Keratinocyte (primary cell): Measurements from ENCODE around the gene CBFA2T3. TPM values are rescaled to one million over a fixed set of nuclear protein-coding genes. Genes with fewer than 3 reads are reported as not detected.

Source experiments
- DNase-seq: peaks from one replicate; pipeline ENCODE4 v3.0.0-alpha.2; 2011; ENCODE audit warnings: low read depth, missing footprints, low spot score
- FAIRE-seq: peaks from 2 replicates; lab custom pipeline; 2011; peaks lifted over from hg19 to GRCh38; lab: Jason Lieb, UNC
- H2AFZ ChIP-seq: 2 replicates; pipeline ENCODE4 v1.6.0; 2012; ENCODE audit warnings: low read length, control low read depth, inconsistent platforms; ENCODE audit not compliant: control insufficient read depth
- H3K27ac ChIP-seq: 2 replicates; pipeline ENCODE4 v1.5.1; 2011; ENCODE audit warnings: low read length; ENCODE audit not compliant: control insufficient read depth, insufficient read depth
- H3K27me3 ChIP-seq: 3 replicates; pipeline ENCODE4 v1.6.0; 2011; ENCODE audit warnings: low read length; ENCODE audit not compliant: control insufficient read depth, insufficient read depth; ENCODE audit errors: extremely low read depth
- H3K36me3 ChIP-seq, 2 experiments: 2 replicates in 1 of 2; 3 replicates in 1 of 2; pipeline ENCODE4 v1.5.1; 2011; ENCODE audit warnings: low read length in 2 of 2, mild to moderate bottlenecking in 1 of 2; ENCODE audit not compliant: control insufficient read depth in 2 of 2, insufficient read depth in 2 of 2; ENCODE audit errors: extremely low read depth in 1 of 2
- H3K4me1 ChIP-seq: 3 replicates; pipeline ENCODE4 v1.5.1; 2011; ENCODE audit warnings: low read length; ENCODE audit not compliant: control insufficient read depth, insufficient read depth; ENCODE audit errors: extremely low read depth
- H3K4me2 ChIP-seq: 3 replicates; pipeline ENCODE4 v1.6.0; 2011; ENCODE audit warnings: low read depth, low read length; ENCODE audit not compliant: control insufficient read depth, insufficient read depth; ENCODE audit errors: extremely low read depth
- H3K4me3 ChIP-seq, 3 experiments: fragments of 200-600 bp in 1 of 3; sonication (generic) in 1 of 3; 2 replicates in 2 of 3; 3 replicates in 1 of 3; pipeline ENCODE4 v1.5.1; 2011 to 2016; ENCODE audit warnings: low read length in 3 of 3, mild to moderate bottlenecking in 3 of 3, control low read depth in 2 of 3, inconsistent platforms in 1 of 3, low read depth in 1 of 3, mixed read lengths in 1 of 3, mixed run types in 1 of 3, moderate library complexity in 1 of 3; ENCODE audit not compliant: control insufficient read depth in 2 of 3, insufficient read depth in 2 of 3; ENCODE audit errors: extremely low read depth in 1 of 3
- H3K79me2 ChIP-seq: 2 replicates; pipeline ENCODE4 v1.6.0; 2012; ENCODE audit warnings: low read length; ENCODE audit not compliant: control insufficient read depth, insufficient read depth
- H3K9ac ChIP-seq: 3 replicates; pipeline ENCODE4 v1.6.0; 2011; ENCODE audit warnings: low read length; ENCODE audit not compliant: control insufficient read depth, insufficient read depth; ENCODE audit errors: extremely low read depth
- H3K9me1 ChIP-seq: 3 replicates; pipeline ENCODE4 v1.6.0; 2011; ENCODE audit warnings: low read length; ENCODE audit not compliant: control insufficient read depth, insufficient read depth; ENCODE audit errors: extremely low read depth
- H3K9me3 ChIP-seq: 2 replicates; pipeline ENCODE4 v1.5.1; 2012; ENCODE audit warnings: low read depth, low read length; ENCODE audit not compliant: control insufficient read depth
- H4K20me1 ChIP-seq: 3 replicates; pipeline ENCODE4 v1.6.0; 2011; ENCODE audit warnings: low read length; ENCODE audit not compliant: control insufficient read depth, insufficient read depth; ENCODE audit errors: extremely low read depth
- EZH2 ChIP-seq: IDR thresholded peaks from one replicate; pipeline ENCODE4 v1.6.1; 2012; ENCODE audit warnings: inconsistent platforms, mild to moderate bottlenecking, low read length, moderate library complexity
- dilution Hi-C: fragments of 300-500 bp; cut with MboI; formaldehyde crosslinking; loops from one replicate; pipeline ENCODE4 v1.7.0; 2020; ENCODE audit warnings: low sequenced_read_pairs; ENCODE audit not compliant: extremely low pct_ligation_motif_present
- polyA plus RNA-seq, 5 experiments: library from polyadenylated mRNA; depleted of rRNA in 3 of 5; stranded (reverse) in 3 of 5; stranded (forward) in 1 of 5; unstranded in 1 of 5; fragments of >200 nt; gene quantifications; 1 replicate in 1 of 5; 2 replicates in 3 of 5; 3 replicates in 1 of 5; pipeline versions ENCODE4 v1.2.1 to v1.2.3, GENCODE V29; 2011 to 2012; ENCODE audit warnings: missing spikeins in 2 of 5, low read depth in 1 of 5, low replicate concordance in 1 of 5
- TF ChIP-seq, protein P1 (sequence below), 3 experiments: IDR thresholded peaks in 1 of 3; conservative IDR thresholded peaks in 1 of 3; optimal IDR thresholded peaks in 1 of 3; 2 replicates in 2 of 3; 3 replicates in 1 of 3; pipeline versions ENCODE3 to v1.5.1; 2011; ENCODE audit warnings: low read length in 3 of 3, mild to moderate bottlenecking in 3 of 3, moderate library complexity in 2 of 3, control low read depth in 1 of 3, inconsistent platforms in 1 of 3; ENCODE audit not compliant: insufficient read depth in 2 of 3; ENCODE audit errors: extremely low read depth in 1 of 3

The CBFA2T3 gene
- polyA plus RNA-seq, 1 donor (not counting 4 experiments of a cell fraction or from before 2014, with no cell fraction given), result 0.08 TPM

DNA sequence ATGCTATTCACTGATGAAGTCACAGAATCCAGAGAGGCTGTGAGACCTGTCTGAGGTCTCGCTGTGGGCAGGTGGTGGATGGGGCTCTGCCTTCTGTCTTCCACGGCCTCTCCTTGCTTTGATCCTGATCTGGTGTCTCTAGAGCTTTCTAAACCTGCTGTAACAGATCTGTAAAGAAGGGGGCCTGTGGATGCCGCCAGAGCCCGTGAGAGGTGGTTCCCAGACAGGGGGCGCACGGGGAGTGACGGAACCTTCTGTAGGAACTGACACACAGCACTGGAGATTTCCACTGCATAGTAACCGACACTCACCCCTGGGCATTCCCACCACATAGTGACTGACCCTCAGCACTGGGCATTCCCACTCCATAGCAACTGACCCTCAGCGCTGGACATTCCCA is 16.0 kb downstream of the CBFA2T3 start:
- no peaks in the 10 kb centered on the region for H3K4me1 ChIP-seq
- dilution Hi-C loops, result no loop called here
- no peak for TF ChIP-seq EZH2
- TF ChIP-seq, protein P1, sequence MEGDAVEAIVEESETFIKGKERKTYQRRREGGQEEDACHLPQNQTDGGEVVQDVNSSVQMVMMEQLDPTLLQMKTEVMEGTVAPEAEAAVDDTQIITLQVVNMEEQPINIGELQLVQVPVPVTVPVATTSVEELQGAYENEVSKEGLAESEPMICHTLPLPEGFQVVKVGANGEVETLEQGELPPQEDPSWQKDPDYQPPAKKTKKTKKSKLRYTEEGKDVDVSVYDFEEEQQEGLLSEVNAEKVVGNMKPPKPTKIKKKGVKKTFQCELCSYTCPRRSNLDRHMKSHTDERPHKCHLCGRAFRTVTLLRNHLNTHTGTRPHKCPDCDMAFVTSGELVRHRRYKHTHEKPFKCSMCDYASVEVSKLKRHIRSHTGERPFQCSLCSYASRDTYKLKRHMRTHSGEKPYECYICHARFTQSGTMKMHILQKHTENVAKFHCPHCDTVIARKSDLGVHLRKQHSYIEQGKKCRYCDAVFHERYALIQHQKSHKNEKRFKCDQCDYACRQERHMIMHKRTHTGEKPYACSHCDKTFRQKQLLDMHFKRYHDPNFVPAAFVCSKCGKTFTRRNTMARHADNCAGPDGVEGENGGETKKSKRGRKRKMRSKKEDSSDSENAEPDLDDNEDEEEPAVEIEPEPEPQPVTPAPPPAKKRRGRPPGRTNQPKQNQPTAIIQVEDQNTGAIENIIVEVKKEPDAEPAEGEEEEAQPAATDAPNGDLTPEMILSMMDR (optimal IDR thresholded peaks at IDR 0.05 in 1 of 3, IDR thresholded peaks at IDR 0.05 in 1 of 3, conservative IDR thresholded peaks at IDR 0.05 in 1 of 3; ENCODE audit: extremely low read depth in 1 of 3, insufficient read depth in 2 of 3, low read length in 3 of 3), result no peak
- H3K4me3 ChIP-seq, result no peak overlapping the region
- no peaks in the 10 kb centered on the region for H3K79me2 ChIP-seq
- DNase-seq, result no peak
- H3K27ac ChIP-seq, result no peak overlapping the region
- H3K4me2 ChIP-seq, result no peak overlapping the region
- no peak overlapping the region for H2AFZ ChIP-seq
- no peaks in the 10 kb centered on the region for H3K36me3 ChIP-seq
- no peak overlapping the region for H3K9ac ChIP-seq
- FAIRE-seq, result no peak
- H3K9me1 ChIP-seq, result no peaks in the 10 kb centered on the region
- no peaks in the 10 kb centered on the region for H4K20me1 ChIP-seq
- no peaks in the 10 kb centered on the region for H3K9me3 ChIP-seq
- H3K27me3 ChIP-seq, result peaks cover 8% of the 10 kb centered on the region

DNA sequence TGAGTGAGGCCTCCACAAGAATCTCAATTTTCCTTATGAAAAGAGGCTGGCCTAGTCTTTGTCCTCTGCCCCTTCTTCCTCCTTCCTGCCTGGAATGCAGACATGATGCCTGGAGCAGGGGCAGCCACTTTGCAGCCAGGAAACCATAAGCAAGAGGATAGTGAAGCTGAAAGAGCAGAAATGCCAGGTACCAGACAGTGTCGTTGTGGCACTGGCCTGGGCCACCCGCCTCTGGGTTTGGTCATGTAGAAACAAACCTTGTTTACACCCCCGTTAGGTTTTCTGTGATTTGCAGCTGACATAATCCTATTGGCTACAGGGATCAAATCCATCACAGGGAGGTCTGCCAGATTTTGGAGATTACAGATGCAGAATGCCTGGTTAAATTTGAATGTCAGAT is 16.5 kb downstream of the CBFA2T3 start:
- no peak overlapping the region for H2AFZ ChIP-seq
- no peaks in the 10 kb centered on the region for H3K4me1 ChIP-seq
- no peak overlapping the region for H3K27ac ChIP-seq
- H3K9me3 ChIP-seq, result no peaks in the 10 kb centered on the region
- DNase-seq (no peak), FAIRE-seq (no peak)
- H3K4me2 ChIP-seq, result no peak overlapping the region
- no peaks in the 10 kb centered on the region for H3K9me1 ChIP-seq
- no peak for TF ChIP-seq EZH2
- TF ChIP-seq, protein P1 (optimal IDR thresholded peaks at IDR 0.05 in 1 of 3, IDR thresholded peaks at IDR 0.05 in 1 of 3, conservative IDR thresholded peaks at IDR 0.05 in 1 of 3; ENCODE audit: extremely low read depth in 1 of 3, insufficient read depth in 2 of 3, low read length in 3 of 3), result no peak
- H4K20me1 ChIP-seq, result no peaks in the 10 kb centered on the region
- H3K27me3 ChIP-seq, result peaks cover 8% of the 10 kb centered on the region
- H3K36me3 ChIP-seq, result no peaks in the 10 kb centered on the region
- dilution Hi-C loops, result no loop called here
- H3K4me3 ChIP-seq, result no peak overlapping the region
- H3K9ac ChIP-seq, result no peak overlapping the region
- H3K79me2 ChIP-seq, result no peaks in the 10 kb centered on the region
